Measurements from ENCODE around the gene RBFOX1. TPM values are rescaled to one million over a fixed set of nuclear protein-coding genes. Genes with fewer than 3 reads are reported as not detected.

The RBFOX1 gene
- total RNA-seq, 1 donor from 2014 or later, result not detected

GRCh38 chr16:7377231-7377630, 44.6 kb downstream of the RBFOX1 start:
- H3K4me3 ChIP-seq (ENCODE audit: low read depth, low read length), result no peak overlapping the region
- TF ChIP-seq, protein P1, sequence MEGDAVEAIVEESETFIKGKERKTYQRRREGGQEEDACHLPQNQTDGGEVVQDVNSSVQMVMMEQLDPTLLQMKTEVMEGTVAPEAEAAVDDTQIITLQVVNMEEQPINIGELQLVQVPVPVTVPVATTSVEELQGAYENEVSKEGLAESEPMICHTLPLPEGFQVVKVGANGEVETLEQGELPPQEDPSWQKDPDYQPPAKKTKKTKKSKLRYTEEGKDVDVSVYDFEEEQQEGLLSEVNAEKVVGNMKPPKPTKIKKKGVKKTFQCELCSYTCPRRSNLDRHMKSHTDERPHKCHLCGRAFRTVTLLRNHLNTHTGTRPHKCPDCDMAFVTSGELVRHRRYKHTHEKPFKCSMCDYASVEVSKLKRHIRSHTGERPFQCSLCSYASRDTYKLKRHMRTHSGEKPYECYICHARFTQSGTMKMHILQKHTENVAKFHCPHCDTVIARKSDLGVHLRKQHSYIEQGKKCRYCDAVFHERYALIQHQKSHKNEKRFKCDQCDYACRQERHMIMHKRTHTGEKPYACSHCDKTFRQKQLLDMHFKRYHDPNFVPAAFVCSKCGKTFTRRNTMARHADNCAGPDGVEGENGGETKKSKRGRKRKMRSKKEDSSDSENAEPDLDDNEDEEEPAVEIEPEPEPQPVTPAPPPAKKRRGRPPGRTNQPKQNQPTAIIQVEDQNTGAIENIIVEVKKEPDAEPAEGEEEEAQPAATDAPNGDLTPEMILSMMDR (conservative IDR thresholded peaks at IDR 0.05; ENCODE audit: low read depth, low read length), result no peak
- DNase-seq (ENCODE audit: low read depth), result no peak

- TF ChIP-seq, protein P1 (conservative IDR thresholded peaks at IDR 0.05; ENCODE audit: low read depth, low read length), result no peak
- DNase-seq (ENCODE audit: low read depth), result no peak
- H3K4me3 ChIP-seq (ENCODE audit: low read depth, low read length), result no peak overlapping the region
Observed at GRCh38 chr16:7378024-7378695, 45.5 kb downstream of the RBFOX1 start.

GRCh38 chr16:7380441-7380840, 47.8 kb downstream of the RBFOX1 start:
- TF ChIP-seq, protein P1 (conservative IDR thresholded peaks at IDR 0.05; ENCODE audit: low read depth, low read length), result no peak
- DNase-seq (ENCODE audit: low read depth), result no peak
- H3K4me3 ChIP-seq (ENCODE audit: low read depth, low read length), result no peak overlapping the region

DNA sequence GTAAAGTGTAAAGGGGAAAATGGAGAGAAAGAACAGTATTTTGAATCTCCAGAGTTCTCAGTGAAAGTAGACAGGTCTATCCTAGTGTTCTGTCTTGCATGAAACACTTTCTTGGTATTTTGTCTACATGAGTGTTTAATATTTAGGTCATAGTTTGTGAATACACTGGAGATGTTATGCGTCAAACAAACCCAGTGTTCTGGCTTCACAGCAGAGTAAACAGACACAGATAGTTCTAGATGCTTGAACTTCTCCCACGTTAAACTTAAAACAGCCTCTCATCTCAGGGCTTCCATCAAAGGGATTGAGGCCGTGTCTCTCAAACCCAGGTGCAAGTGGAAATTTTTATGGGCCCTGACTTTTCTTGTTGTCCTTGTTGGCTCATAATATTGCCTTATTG, 48.3 kb downstream of the RBFOX1 start:
- no peak overlapping the region for H3K4me3 ChIP-seq (ENCODE audit: low read depth, low read length)
- no peak for DNase-seq (ENCODE audit: low read depth)
- TF ChIP-seq, protein P1 (conservative IDR thresholded peaks at IDR 0.05; ENCODE audit: low read depth, low read length), result no peak

GRCh38 chr16:7381671-7382070, 49.0 kb downstream of the RBFOX1 start:
- DNase-seq (ENCODE audit: low read depth), result no peak
- H3K4me3 ChIP-seq (ENCODE audit: low read depth, low read length), result no peak overlapping the region
- TF ChIP-seq, protein P1 (conservative IDR thresholded peaks at IDR 0.05; ENCODE audit: low read depth, low read length), result no peak

GRCh38 chr16:7382521-7382920, 49.9 kb downstream of the RBFOX1 start:
- TF ChIP-seq, protein P1 (conservative IDR thresholded peaks at IDR 0.05; ENCODE audit: low read depth, low read length), result no peak
- no peak for DNase-seq (ENCODE audit: low read depth)
- H3K4me3 ChIP-seq (ENCODE audit: low read depth, low read length), result no peak overlapping the region

GRCh38 chr16:7390974-7391373, 58.3 kb downstream of the RBFOX1 start:
- H3K4me3 ChIP-seq (ENCODE audit: low read depth, low read length), result no peak overlapping the region
- TF ChIP-seq, protein P1 (conservative IDR thresholded peaks at IDR 0.05; ENCODE audit: low read depth, low read length), result no peak

More at GRCh38 chr16:7390974-7391373, 58.3 kb downstream of the RBFOX1 start:
- DNase-seq (ENCODE audit: low read depth), result no peak

All from epithelial cell of proximal tubule (primary cell).